Astrocyte of the spinal cord (primary cell): ENCODE measurements around the gene ITCH.

Experiments used
- DNase-seq: peaks from one replicate; pipeline ENCODE4 v3.0.0; 2011; ENCODE audit warnings: low read depth, low spot score
- H3K4me3 ChIP-seq: 2 replicates; pipeline ENCODE4 v1.5.1; 2011; ENCODE audit warnings: low read depth, mild to moderate bottlenecking, low read length, moderate library complexity
- CTCF ChIP-seq: IDR thresholded peaks from 2 replicates; pipeline ENCODE4 v1.5.1; 2012; ENCODE audit warnings: low read depth, mild to moderate bottlenecking, low read length, inconsistent platforms
- in situ Hi-C: cut with HindIII; loops from 2 replicates; pipeline ENCODE4 v1.10.0; 2017; ENCODE audit warnings: low sequenced_read_pairs

Gene ITCH

GRCh38 chr20:34385464-34385863, 22.4 kb downstream of the ITCH start:
- no peak for DNase-seq
- TF ChIP-seq CTCF, result no peak
- no peak overlapping the region for H3K4me3 ChIP-seq
- in situ Hi-C loops, result no loop called here

DNA sequence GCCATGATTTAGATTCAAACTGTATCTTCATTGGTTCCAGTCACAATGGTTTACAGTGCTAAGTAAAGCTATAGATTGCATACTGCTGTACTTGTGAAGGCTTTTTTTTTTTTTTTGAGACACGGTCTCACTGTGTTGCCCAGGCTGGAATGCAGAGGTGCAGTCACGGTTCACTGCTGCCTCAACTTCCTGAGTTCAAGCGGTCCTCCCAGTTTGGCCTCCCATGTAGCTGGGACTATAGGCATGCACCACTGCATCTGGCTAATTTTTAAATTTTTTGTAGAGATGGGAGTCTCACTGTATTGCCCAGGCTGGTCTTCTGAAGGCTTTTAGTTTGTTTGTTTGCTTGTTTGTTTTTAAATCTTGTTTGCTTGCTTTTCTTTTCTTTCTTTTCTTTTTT, 24.9 kb downstream of the ITCH start:
- in situ Hi-C loops, result no loop called here
- no peak overlapping the region for H3K4me3 ChIP-seq
- no peak for DNase-seq
- TF ChIP-seq CTCF, result no peak

DNA sequence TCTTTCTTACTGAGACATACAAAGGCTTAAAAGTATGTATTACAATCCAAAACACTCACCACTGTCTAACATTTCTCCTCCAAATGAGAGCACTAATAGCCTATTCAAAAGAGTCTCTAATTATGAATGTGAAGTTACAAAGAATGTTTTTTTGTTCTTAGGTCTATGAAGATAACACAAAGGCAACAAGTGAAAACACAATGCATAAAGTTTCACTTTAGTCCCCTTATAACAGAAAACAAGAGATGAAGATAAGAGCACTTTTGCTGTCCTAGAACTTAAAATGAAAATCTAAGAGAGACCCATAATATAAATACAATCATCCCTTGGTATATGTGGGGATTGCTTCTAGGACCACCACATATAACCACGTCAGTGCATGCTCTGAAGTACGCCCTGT, 25.6 kb downstream of the ITCH start:
- no peak overlapping the region for H3K4me3 ChIP-seq
- in situ Hi-C loops, result no loop called here
- no peak for DNase-seq
- TF ChIP-seq CTCF, result no peak

- TF ChIP-seq CTCF, result no peak
- H3K4me3 ChIP-seq, result no peak overlapping the region
- in situ Hi-C loops, result no loop called here
- DNase-seq, result peak; percentile 49
Measured at GRCh38 chr20:34389206-34389953, 26.3 kb downstream of the ITCH start.

GRCh38 chr20:34389954-34390555, 27.0 kb downstream of the ITCH start:
- in situ Hi-C loops, result no loop called here
- no peak for TF ChIP-seq CTCF
- peak; percentile 5 for DNase-seq
- H3K4me3 ChIP-seq, result no peak overlapping the region

DNA sequence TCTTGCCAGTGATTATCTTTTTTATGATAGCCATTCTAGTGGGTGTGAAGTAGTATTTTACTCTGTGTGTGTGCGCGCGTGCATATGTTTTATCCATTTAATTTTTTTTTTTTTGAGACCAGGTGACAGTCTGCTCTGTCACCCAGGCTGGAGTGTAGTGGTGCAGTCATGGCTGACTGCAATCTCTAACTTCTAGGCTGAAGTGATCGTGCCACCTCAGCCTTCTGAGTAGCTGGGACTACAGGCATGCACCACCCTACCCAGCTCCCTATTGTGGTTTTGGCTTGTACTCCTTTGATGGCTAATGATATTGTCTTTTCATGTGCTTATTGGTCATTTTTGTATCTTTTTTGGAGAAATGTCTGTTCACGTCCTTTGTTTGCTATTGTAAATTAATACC, 33.3 kb downstream of the ITCH start:
- in situ Hi-C loops, result no loop called here
- TF ChIP-seq CTCF, result no peak
- H3K4me3 ChIP-seq, result no peak overlapping the region
- no peak for DNase-seq
